GM18858 (cell line): ENCODE data around the gene CDH4.

Experiments
- ATAC-seq: cut with Tn5 transposase; IDR thresholded peaks from one replicate; pipeline ENCODE4 v1.9.1; 2021; ENCODE audit not compliant: unreplicated experiment

Gene CDH4

GRCh38 chr20:61895016-61895415 lies 643.0 kb downstream of the CDH4 start:
- no peak for ATAC-seq

DNA sequence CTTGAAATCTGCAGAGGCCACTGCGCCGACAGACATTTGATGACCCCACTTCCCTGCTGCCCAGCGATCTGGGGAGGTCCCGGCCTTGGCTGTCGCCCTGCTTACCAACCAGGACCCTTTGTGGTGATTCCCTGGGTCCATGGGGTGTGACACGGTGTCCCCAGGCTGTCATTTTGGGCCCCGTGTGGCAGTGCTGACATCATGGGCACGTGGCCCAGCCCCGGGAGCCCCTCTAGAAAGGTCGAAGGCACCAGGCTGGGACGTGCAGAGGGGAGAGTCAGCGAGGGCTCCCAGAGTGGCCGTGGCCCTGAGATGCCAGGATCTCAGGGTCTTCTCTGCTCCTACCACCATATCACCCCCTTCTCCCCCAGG lies 643.6 kb downstream of the CDH4 start:
- no peak for ATAC-seq

- ATAC-seq = no peak
Observed at GRCh38 chr20:61896058-61896961, 644.2 kb downstream of the CDH4 start.

GRCh38 chr20:61897401-61898295 lies 645.6 kb downstream of the CDH4 start:
- no peak for ATAC-seq

- ATAC-seq = no peak
Observed at GRCh38 chr20:61898405-61898804, 646.3 kb downstream of the CDH4 start.

DNA sequence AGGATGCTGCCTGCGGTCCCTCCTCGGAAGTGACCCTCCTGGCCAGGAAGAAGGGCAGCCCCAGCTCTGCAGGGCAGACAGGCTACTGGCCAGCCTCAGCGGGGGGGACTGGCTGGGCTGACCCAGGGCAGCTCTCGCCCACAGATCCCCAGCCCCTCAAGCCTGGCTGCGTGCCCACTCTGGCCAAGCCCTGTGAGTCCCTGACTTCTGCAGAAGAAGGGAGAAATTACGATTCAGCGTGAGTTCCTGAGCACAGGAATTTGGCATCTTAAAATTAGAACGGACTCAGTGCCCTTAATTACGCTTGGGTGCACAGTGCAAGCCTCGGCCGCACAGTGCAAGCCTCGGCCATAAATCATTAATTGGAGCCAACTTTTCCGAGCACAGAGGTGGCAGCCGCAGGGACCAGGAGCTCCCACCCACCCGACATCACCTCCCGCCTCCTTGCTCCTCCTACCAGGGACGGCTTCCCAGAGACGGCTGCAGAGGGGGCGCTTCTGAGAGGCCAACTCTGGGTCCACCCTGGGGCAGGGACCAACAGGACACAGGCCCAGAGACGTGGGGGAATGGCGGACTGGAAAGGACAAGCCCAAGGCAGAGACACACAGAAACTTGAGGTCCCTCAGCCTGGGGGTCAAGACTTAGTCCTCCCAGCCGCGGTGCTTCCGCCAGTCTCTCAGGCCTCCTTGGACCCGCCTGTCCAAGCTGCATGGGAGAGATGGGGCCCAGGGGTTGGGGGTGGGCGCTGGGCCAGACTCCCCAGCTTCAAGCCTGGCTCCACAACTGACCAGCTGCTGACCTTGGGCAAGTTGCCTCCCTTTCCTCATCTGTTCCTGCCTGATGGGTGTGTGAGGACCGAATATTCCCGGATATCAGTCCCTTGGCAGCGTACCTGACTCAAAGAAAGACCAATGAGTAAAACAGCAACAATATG lies 648.2 kb downstream of the CDH4 start:
- no peak for ATAC-seq

DNA sequence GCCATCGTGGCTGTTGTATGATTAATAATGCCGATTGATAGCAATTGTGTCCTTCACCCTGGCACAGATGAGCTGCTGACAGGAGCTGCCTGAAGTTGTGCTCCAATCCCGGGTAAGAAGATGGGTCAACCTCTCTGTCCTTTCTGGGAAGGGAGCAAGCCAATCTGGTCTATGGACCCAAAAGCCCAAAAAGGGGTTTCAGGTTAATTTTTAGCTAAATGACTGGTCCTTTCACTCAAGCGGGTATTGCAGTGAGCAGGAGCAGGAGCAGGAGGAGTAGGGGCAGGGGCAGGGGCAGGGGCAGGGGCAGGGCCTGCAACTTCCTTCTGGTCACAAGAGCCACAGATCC lies 648.9 kb downstream of the CDH4 start:
- no peak for ATAC-seq

DNA sequence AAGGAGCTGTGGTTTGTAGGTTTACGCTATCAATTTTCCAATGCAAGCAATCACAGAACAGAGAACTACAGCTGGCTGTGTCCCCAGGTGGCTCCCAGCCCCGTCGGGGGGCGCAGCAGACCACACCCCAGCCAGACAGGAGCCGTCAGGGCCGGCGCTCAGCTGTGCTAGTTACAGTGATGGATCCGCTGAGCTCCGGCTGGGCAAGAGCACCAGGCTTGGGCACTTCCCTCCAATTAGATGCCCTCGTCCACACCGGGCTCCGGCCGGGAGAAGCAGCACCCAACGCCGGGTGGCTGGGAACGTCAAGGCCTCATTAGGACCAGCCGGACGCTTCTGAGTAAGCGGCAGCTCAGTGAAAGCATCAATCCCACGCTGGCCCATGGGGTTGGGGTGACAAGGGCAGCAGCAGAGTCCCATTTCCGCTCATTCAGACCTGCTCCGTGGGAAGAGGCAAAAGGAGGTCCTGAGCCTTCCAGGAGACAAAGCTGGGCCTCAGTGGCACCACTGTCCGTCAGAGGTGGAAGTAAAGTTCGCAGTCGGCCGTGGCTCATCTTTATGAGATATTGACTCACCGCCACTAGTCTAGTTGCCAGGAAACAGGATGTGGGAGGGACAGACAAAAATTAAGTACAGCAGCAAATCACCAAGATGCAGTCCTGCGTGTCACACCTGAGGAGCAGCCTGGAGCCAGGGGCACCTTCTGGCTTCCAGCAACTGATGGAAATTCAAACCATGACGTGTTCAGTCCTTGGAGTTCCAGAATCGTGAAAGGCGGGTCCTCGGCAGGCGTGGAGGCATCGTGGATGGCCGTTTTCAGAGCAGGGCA lies 649.5 kb downstream of the CDH4 start:
- ATAC-seq = no peak

GRCh38 chr20:61902221-61902869 lies 650.3 kb downstream of the CDH4 start:
- ATAC-seq = no peak

- no peak for ATAC-seq
Observed at GRCh38 chr20:61903575-61904340, 651.7 kb downstream of the CDH4 start.

DNA sequence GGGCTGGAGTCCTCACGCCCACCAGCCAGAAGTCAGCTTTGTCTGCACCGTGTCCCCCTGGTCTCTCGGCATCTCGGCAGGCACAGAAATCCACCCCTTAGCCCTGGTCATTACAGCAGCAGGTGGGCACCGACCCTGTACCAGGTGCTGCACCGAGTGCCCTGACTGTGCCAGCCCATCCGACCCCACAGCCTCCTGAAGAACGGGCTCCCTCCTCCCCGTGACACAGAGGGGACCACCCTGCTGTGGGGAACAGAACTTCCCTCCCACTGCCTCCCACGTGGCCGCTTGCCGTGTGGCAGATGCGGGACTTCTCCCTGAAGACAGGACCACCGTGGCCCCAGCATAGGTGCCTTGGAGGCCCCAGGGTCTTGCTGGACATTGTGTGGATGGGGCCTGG lies 652.4 kb downstream of the CDH4 start:
- ATAC-seq = no peak

DNA sequence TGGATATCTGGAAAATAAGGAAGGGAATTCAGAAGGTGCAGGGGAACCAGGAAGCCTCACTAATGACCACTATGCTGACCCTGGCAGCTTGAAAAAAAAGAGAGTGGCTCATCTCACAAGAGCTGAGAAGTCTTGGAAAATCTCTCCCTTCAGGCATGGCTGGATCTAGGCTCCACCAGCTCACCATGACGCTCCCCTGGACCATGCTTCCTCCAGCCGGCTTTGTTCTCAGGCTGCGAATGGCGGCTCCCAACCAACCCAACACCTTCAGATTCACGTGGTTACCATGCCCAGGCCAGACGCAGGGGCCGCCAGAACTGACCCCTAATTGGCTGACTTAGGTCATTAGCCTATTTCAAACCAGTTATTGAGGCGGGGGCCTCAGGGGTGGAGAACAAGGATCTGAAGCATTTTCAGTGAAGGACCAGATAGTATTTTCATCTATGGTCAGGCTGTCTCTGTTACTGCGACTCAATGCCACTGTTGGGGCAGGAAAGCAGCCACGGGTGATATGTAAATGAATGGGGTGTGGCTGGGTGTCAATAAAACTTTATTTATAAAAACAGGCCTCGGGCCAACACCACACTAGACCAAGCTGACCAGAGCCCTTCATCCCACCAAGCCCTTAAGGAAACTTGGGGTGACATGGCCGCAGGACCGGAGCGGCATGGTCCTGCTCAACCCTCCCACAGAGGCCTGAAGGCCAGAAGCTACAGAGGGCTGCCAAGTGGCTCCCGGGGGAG lies 653.9 kb downstream of the CDH4 start:
- no peak for ATAC-seq

GRCh38 chr20:61907081-61907891 lies 655.2 kb downstream of the CDH4 start:
- no peak for ATAC-seq

- ATAC-seq = no peak
Observed at GRCh38 chr20:61908057-61909026, 656.3 kb downstream of the CDH4 start.

DNA sequence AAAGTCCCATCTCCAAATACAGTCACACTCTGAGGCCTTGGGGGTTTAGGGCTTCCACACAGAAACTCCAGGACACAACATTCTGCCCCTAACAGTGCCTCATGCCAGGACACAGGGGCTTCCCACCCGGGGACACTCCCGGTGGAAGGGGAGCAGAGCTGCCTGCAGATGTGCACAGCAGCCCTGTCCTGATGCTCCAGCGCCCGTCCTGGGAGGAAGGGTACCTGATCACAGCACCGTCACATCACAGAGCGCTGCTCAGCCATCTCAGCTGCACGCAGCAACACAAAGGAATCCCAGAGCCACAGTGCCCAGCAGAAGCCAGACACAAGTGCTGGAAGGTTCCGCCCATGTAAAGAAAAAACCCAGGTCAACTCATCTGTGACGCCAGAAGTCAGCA lies 657.0 kb downstream of the CDH4 start:
- no peak for ATAC-seq

- ATAC-seq = no peak
Observed at GRCh38 chr20:61909821-61910220, 657.8 kb downstream of the CDH4 start.
